ENCODE results near the gene LIPM.

- no peak for TF ChIP-seq CTCF (conservative IDR thresholded peaks at IDR 0.05; ENCODE audit: low read length)
- TF ChIP-seq EZH2phosphoT487 (IDR thresholded peaks at IDR 0.05; ENCODE audit: borderline replicate concordance, low read depth, low read length) = no peak
These were observed 25.1 kb downstream of the LIPM start for GRCh38 chr10:88827671-88828070.
